Measurements from ENCODE around the gene SIAH3.

The SIAH3 gene

DNA sequence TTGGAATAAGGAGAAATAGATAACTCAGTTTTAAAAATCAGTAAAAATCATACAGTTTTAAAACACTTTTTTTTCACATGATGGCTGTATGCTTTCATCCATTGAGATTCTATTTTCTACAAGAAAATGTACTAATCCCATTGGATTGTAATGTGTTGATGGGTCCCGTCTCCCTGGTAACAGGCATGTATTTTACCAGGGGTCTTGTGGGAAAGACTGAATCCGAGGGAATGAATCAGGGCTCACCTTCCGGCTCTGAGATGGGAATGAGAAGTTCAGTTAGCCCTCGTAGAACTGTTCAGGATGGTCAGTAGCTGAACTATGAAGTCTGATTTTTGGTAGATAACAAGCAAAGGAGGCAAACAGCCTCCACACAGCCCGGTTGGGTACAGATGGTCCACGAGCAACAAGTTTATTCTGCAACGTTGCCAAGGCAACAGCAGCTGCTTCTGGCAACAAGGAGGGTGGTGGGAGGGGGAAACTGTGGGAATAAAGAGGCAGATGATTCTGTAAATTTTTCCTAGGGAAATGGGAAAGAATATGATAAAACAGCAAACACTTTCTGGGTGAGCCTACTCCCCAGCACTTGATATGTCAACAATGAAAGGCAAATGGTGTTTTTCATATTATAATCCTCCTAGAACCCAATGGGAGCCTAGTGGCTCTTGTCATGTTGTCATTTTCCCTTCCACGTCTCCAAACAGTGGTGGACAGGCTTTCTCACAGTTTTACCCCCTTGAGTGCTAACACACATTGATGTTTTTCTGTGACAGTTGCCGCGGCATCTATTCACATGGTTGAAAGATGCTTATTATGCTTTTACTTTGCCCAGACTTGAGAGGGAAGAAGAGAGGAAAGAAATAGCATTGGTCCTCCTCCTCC, 12.4 kb upstream of the SIAH3 start:
- no peak for TF ChIP-seq POLR2AphosphoS5 (IDR thresholded peaks at IDR 0.05; ENCODE audit: low read depth, low read length)
- no peak for TF ChIP-seq SIN3A (IDR thresholded peaks at IDR 0.05; ENCODE audit: borderline replicate concordance, insufficient read depth, low read length)
- no peak for TF ChIP-seq FOXP2 (optimal IDR thresholded peaks at IDR 0.05; ENCODE audit: borderline replicate concordance, extremely low read depth, extremely low read length, insufficient read depth)
- TF ChIP-seq, protein P1, sequence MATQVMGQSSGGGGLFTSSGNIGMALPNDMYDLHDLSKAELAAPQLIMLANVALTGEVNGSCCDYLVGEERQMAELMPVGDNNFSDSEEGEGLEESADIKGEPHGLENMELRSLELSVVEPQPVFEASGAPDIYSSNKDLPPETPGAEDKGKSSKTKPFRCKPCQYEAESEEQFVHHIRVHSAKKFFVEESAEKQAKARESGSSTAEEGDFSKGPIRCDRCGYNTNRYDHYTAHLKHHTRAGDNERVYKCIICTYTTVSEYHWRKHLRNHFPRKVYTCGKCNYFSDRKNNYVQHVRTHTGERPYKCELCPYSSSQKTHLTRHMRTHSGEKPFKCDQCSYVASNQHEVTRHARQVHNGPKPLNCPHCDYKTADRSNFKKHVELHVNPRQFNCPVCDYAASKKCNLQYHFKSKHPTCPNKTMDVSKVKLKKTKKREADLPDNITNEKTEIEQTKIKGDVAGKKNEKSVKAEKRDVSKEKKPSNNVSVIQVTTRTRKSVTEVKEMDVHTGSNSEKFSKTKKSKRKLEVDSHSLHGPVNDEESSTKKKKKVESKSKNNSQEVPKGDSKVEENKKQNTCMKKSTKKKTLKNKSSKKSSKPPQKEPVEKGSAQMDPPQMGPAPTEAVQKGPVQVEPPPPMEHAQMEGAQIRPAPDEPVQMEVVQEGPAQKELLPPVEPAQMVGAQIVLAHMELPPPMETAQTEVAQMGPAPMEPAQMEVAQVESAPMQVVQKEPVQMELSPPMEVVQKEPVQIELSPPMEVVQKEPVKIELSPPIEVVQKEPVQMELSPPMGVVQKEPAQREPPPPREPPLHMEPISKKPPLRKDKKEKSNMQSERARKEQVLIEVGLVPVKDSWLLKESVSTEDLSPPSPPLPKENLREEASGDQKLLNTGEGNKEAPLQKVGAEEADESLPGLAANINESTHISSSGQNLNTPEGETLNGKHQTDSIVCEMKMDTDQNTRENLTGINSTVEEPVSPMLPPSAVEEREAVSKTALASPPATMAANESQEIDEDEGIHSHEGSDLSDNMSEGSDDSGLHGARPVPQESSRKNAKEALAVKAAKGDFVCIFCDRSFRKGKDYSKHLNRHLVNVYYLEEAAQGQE (IDR thresholded peaks at IDR 0.05; ENCODE audit: insufficient read depth in 1 of 2, low read depth in 2 of 2, low read length in 2 of 2) = no peak
- no peak for TF ChIP-seq TAF1 (IDR thresholded peaks at IDR 0.05; ENCODE audit: borderline replicate concordance, insufficient read depth, low read length)

DNA sequence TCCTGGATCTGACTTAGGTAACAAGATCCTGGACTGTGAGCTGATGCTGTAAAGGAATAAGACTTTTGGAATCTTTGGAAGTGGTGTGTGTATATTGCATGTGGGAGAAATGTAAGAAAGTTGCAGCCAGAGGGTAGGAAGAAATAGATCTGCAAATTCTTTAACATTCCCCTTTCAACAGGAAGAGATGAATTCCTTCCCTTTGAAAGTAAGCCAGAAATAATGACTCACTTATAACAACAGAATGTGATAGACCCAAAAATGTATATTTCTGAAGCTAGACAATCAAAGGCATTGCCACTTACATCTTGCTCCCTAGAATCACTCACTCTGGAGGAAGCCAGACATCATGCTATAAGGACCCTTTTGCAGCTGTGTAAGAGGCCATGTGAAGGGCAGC, 9.8 kb upstream of the SIAH3 start:
- TF ChIP-seq, protein P1 (IDR thresholded peaks at IDR 0.05; ENCODE audit: insufficient read depth in 1 of 2, low read depth in 2 of 2, low read length in 2 of 2) = no peak
- TF ChIP-seq POLR2AphosphoS5 (IDR thresholded peaks at IDR 0.05; ENCODE audit: low read depth, low read length) (no peak), FOXP2 (optimal IDR thresholded peaks at IDR 0.05; ENCODE audit: borderline replicate concordance, extremely low read depth, extremely low read length, insufficient read depth) (no peak), TAF1 (IDR thresholded peaks at IDR 0.05; ENCODE audit: borderline replicate concordance, insufficient read depth, low read length) (no peak), SIN3A (IDR thresholded peaks at IDR 0.05; ENCODE audit: borderline replicate concordance, insufficient read depth, low read length) (no peak)

DNA sequence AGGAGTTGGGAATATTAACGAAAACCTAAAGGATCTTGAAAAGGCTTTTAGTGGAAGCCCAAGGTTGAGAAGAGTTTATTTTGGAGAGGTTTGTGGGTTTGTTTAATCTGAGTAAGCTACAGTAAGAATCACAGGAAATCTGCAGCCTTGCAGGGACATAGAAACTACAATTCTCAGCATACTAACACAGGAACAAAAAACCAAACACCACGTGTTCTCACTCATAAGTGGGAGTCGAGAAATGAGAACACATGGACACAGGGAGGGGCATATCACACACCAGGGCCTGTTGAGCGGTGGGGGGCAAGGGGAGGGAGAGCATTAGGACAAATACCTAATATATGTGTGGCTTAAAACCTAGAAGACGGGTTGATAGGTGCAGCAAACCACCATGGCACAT, 8.7 kb upstream of the SIAH3 start:
- TF ChIP-seq FOXP2 (optimal IDR thresholded peaks at IDR 0.05; ENCODE audit: borderline replicate concordance, extremely low read depth, extremely low read length, insufficient read depth) = no peak
- TF ChIP-seq SIN3A (IDR thresholded peaks at IDR 0.05; ENCODE audit: borderline replicate concordance, insufficient read depth, low read length) = no peak
- no peak for TF ChIP-seq POLR2AphosphoS5 (IDR thresholded peaks at IDR 0.05; ENCODE audit: low read depth, low read length)
- TF ChIP-seq TAF1 (IDR thresholded peaks at IDR 0.05; ENCODE audit: borderline replicate concordance, insufficient read depth, low read length) = no peak
- TF ChIP-seq, protein P1 (IDR thresholded peaks at IDR 0.05; ENCODE audit: insufficient read depth in 1 of 2, low read depth in 2 of 2, low read length in 2 of 2) = no peak

DNA sequence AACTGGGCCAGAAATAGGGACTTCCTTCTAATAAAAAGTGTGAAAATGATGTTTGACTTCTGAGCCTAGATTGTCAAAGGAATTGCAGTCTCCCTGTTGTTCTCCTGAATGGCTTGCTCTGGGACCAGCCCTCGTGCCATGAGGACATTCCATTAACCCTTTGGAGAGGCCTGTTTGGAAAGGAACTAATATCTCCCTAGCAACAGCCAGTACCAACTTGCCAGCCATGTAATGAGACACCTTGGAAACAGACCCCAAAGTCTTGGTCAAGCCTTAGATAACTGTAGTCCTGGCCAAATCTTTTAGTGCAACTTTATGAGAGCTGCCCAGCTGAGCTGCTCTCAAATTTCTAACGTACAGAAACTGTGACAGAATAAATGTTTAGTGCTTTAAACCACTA, 8.2 kb upstream of the SIAH3 start:
- TF ChIP-seq, protein P1 (IDR thresholded peaks at IDR 0.05; ENCODE audit: insufficient read depth in 1 of 2, low read depth in 2 of 2, low read length in 2 of 2) = no peak
- no peak for TF ChIP-seq TAF1 (IDR thresholded peaks at IDR 0.05; ENCODE audit: borderline replicate concordance, insufficient read depth, low read length)
- no peak for TF ChIP-seq POLR2AphosphoS5 (IDR thresholded peaks at IDR 0.05; ENCODE audit: low read depth, low read length)
- no peak for TF ChIP-seq SIN3A (IDR thresholded peaks at IDR 0.05; ENCODE audit: borderline replicate concordance, insufficient read depth, low read length)
- no peak for TF ChIP-seq FOXP2 (optimal IDR thresholded peaks at IDR 0.05; ENCODE audit: borderline replicate concordance, extremely low read depth, extremely low read length, insufficient read depth)
